K562 (cell line): Measurements from ENCODE around the gene PPM1L. TPM values are rescaled to one million over a fixed set of nuclear protein-coding genes. Genes with fewer than 3 reads are reported as not detected.

Experiments
- ATAC-seq: fragments of 200-7000 bp; cut with Tn5 transposase; 3 replicates; pipeline ENCODE4 v1.9.1; 2020; ENCODE audit warnings: moderate library complexity
- BruUV-seq: library from RNA; stranded (reverse); fragments of 400-500 nt; replicated peaks from 2 replicates; lab custom pipeline; 2021; lab: Mats Ljungman, UMichigan
- CTCF ChIA-PET: fragments of 300-600 bp; formaldehyde crosslinking; extraction: SDS; loops from one replicate; lab custom pipeline; 2021; ENCODE audit warnings: low intra/inter-chr PET ratio; lab: Yijun Ruan, JAX
- POLR2A ChIA-PET: fragments of 300-600, 350-650 bp; sonication (Branson Sonifier 250); formaldehyde crosslinking; extraction: SDS; loops from one replicate; lab custom pipeline; 2021; ENCODE audit warnings: antibody characterized with exemption, inconsistent platforms; lab: Yijun Ruan, JAX
- DNase-seq, 4 experiments: peaks; one replicate each; pipeline versions ENCODE4 v3.0.0 to v3.0.0-alpha.2; 2011 to 2018; ENCODE audit warnings: low spot score in 3 of 4, mixed read lengths in 3 of 4; ENCODE audit errors: extremely low read depth in 1 of 4
- FAIRE-seq: peaks from 2 replicates; lab custom pipeline; 2011; peaks lifted over from hg19 to GRCh38; lab: Jason Lieb, UNC
- H2AFZ ChIP-seq: 2 replicates; pipeline ENCODE4 v1.6.0; 2011; ENCODE audit warnings: low read depth, low read length, control low read depth, inconsistent platforms
- H3K27ac ChIP-seq: fragments of 200-600 bp; 3 replicates; pipeline ENCODE4 v1.8.0; 2011; ENCODE audit warnings: low read depth, mild to moderate bottlenecking, control low read depth, inconsistent platforms, low read length, moderate library complexity, mixed read lengths; ENCODE audit errors: extremely low read depth
- H3K27me3 ChIP-seq, 2 experiments: fragments of 300-600 bp in 1 of 2; 2 replicates in 1 of 2; 3 replicates in 1 of 2; pipeline versions ENCODE4 v1.6.0 to v1.8.0; 2011; ENCODE audit warnings: inconsistent platforms in 2 of 2, low read length in 2 of 2, mild to moderate bottlenecking in 1 of 2, mixed read lengths in 1 of 2, moderate library complexity in 1 of 2; ENCODE audit not compliant: control insufficient read depth in 2 of 2, insufficient read depth in 2 of 2
- H3K36me3 ChIP-seq: fragments of 300-600 bp; 3 replicates; pipeline ENCODE4 v1.8.0; 2011; ENCODE audit warnings: mild to moderate bottlenecking, low read length, inconsistent platforms; ENCODE audit not compliant: control insufficient read depth, insufficient read depth
- H3K4me1 ChIP-seq, 2 experiments: fragments of 200-600 bp in 1 of 2; replicated peaks in 1 of 2; 2 replicates in 1 of 2; 3 replicates in 1 of 2; pipeline versions ENCODE4 v1.5.1 to v1.8.0; 2011; ENCODE audit warnings: inconsistent platforms in 2 of 2, low read length in 2 of 2, mild to moderate bottlenecking in 1 of 2, mixed read lengths in 1 of 2, moderate library complexity in 1 of 2; ENCODE audit not compliant: control insufficient read depth in 2 of 2, insufficient read depth in 2 of 2
- H3K4me2 ChIP-seq: 2 replicates; pipeline ENCODE4 v1.6.1; 2011; ENCODE audit warnings: low read length, control low read depth, inconsistent platforms, mixed read lengths; ENCODE audit not compliant: insufficient read depth
- H3K4me3 ChIP-seq: fragments of 200-600 bp; sonication (generic), shearing (Covaris generic); 2 replicates; pipeline ENCODE4 v1.5.1; 2016; ENCODE audit warnings: control low read depth, inconsistent platforms
- H3K79me2 ChIP-seq: fragments of 200-600 bp; 3 replicates; pipeline ENCODE4 v1.8.0; 2011; ENCODE audit warnings: low read length, inconsistent platforms; ENCODE audit not compliant: control insufficient read depth, insufficient read depth
- H3K9ac ChIP-seq, 2 experiments: 2 replicates each; pipeline versions ENCODE4 v1.6.0 to v1.6.1; 2011; ENCODE audit warnings: low read depth in 2 of 2, low read length in 2 of 2, control low read depth in 1 of 2, inconsistent platforms in 1 of 2, mild to moderate bottlenecking in 1 of 2, mixed read lengths in 1 of 2; ENCODE audit not compliant: insufficient read depth in 1 of 2
- H3K9me1 ChIP-seq: one replicate; pipeline ENCODE4 v1.6.0; 2011; ENCODE audit warnings: inconsistent platforms, mild to moderate bottlenecking, low read length, moderate library complexity; ENCODE audit not compliant: control insufficient read depth, insufficient read depth
- H3K9me3 ChIP-seq: replicated peaks from 2 replicates; pipeline ENCODE4 v1.5.1; 2011; ENCODE audit warnings: low read depth, low read length, inconsistent platforms; ENCODE audit not compliant: control insufficient read depth, insufficient read depth
- H4K20me1 ChIP-seq: replicated peaks from 2 replicates; pipeline ENCODE4 v1.6.1; 2011; ENCODE audit warnings: low read length, inconsistent platforms, mixed read lengths; ENCODE audit not compliant: control insufficient read depth, insufficient read depth
- BCL6 ChIP-seq: fragments of 250-450 bp; sonication (Bioruptor Pico); IDR thresholded peaks from 2 replicates; pipeline ENCODE4 v1.4.0; 2020
- IRF1 ChIP-seq: sonication (generic); formaldehyde crosslinking; IDR thresholded peaks from 2 replicates; pipeline ENCODE4 v1.8.0; 2022; ENCODE audit warnings: missing genetic modification reagents, mild to moderate bottlenecking, borderline replicate concordance
- MEF2A ChIP-seq: IDR thresholded peaks from 2 replicates; pipeline ENCODE4 v1.6.1; 2011; ENCODE audit warnings: low read depth, mild to moderate bottlenecking, low read length, moderate library complexity; ENCODE audit not compliant: control insufficient read depth
- NFE2L1 ChIP-seq: fragments of 450-650 bp; IDR thresholded peaks from 2 replicates; pipeline ENCODE4 v1.6.1; 2016; ENCODE audit warnings: missing genetic modification characterization, low read depth, mild to moderate bottlenecking, missing compliant biosample characterization, moderate library complexity, borderline replicate concordance
- PHF8 ChIP-seq: fragments of 200-600 bp; sonication (generic); IDR thresholded peaks from 2 replicates; pipeline ENCODE4 v1.6.1; 2012; ENCODE audit warnings: mixed run types, mild to moderate bottlenecking, inconsistent platforms, low read length, moderate library complexity, borderline replicate concordance
- SPI1 ChIP-seq: IDR thresholded peaks from 2 replicates; pipeline ENCODE4 v1.6.1; 2011; ENCODE audit warnings: low read depth, low read length, control low read depth, borderline replicate concordance
- ZBTB33 ChIP-seq: sonication (generic); formaldehyde crosslinking; IDR thresholded peaks from 2 replicates; pipeline ENCODE4 v1.8.1; 2023; ENCODE audit warnings: mild to moderate bottlenecking, missing genetic modification reagents
- ZNF311 ChIP-seq: fragments of 250-450 bp; sonication (Bioruptor Pico); IDR thresholded peaks from 2 replicates; pipeline ENCODE4 v1.4.0; 2020; ENCODE audit warnings: mild to moderate bottlenecking, moderate library complexity
- ZNF354B ChIP-seq: fragments of 250-450 bp; sonication (Bioruptor Pico); IDR thresholded peaks from 2 replicates; pipeline ENCODE4 v1.4.0; 2020
- ZNF695 ChIP-seq: fragments of 450-650 bp; formaldehyde crosslinking; IDR thresholded peaks from 2 replicates; pipeline ENCODE4 v1.4.0; 2020; ENCODE audit warnings: mild to moderate bottlenecking, moderate library complexity
- WGBS: fragments of 100-300 bp; shearing (Covaris generic); methylation state at CpG from one replicate; pipeline ENCODE4 v1.1.6; 2016; ENCODE audit warnings: low coverage, mixed read lengths; ENCODE audit not compliant: insufficient coverage; ENCODE audit errors: missing lambda C conversion rate; 5-methylcytosine and 5-hydroxymethylcytosine counted together
- in situ Hi-C: fragments of 300-500 bp; cut with MboI; formaldehyde crosslinking; loops from 4 replicates; pipeline ENCODE4 v1.15.0; 2018; ENCODE audit warnings: inconsistent platforms, mixed read lengths
- intact Hi-C: fragments of 100-400 bp; cut with micrococcal nuclease; formaldehyde crosslinking; loops from 2 replicates; pipeline ENCODE4 v1.14.2; 2022
- polyA plus RNA-seq, 8 experiments: library from polyadenylated mRNA; depleted of rRNA in 4 of 8; stranded (reverse) in 5 of 8; unstranded in 3 of 8; fragments of >200 nt; fragmentation: Nextera tagmentation in 2 of 8; fragmentation: Illumina TruSeq in 1 of 8; extraction: Ambion mirVana in 2 of 8; extraction: Trizol in 1 of 8; gene quantifications; 2 replicates each; pipeline versions ENCODE4 v1.2.1 to v1.2.3, GENCODE V29; 2011 to 2014; ENCODE audit warnings: inconsistent platforms in 1 of 8, missing spikeins in 1 of 8
- total RNA-seq, 7 experiments: library from RNA; depleted of rRNA in 6 of 7; stranded (reverse); fragments of >200 nt in 6 of 7; fragmentation: Illumina TruSeq in 2 of 7; extraction: Trizol in 2 of 7; gene quantifications; 2 replicates each; pipeline versions ENCODE4 v1.2.1 to v1.2.3, GENCODE V29; 2011 to 2021; ENCODE audit warnings: low replicate concordance in 1 of 7
- TF ChIP-seq, protein P1 (sequence below), 2 experiments: IDR thresholded peaks; 2 replicates each; pipeline ENCODE4 v1.6.1; 2011; ENCODE audit warnings: borderline replicate concordance in 1 of 2, control low read depth in 1 of 2, low read depth in 1 of 2, low read length in 1 of 2, mild to moderate bottlenecking in 1 of 2, mixed read lengths in 1 of 2, moderate library complexity in 1 of 2; ENCODE audit not compliant: insufficient read depth in 1 of 2, insufficient read length in 1 of 2, poor library complexity in 1 of 2, severe bottlenecking in 1 of 2; ENCODE audit errors: extremely low read depth in 1 of 2

PPM1L gene
- total and polyA plus RNA-seq, 9 of the 15 experiments (the other 6 are each of a cell fraction or from before 2014, with no cell fraction given), result 0.01 to 0.41 (median 0.14) TPM

GRCh38 chr3:160780245-160780644 is 24.2 kb downstream of the PPM1L start:
- no TSS peak for BruUV-seq
- Histone ChIP-seq H3K9me1 (no peaks in the 10 kb centered on the region), H3K4me2 (no peak overlapping the region), H3K36me3 (no peaks in the 10 kb centered on the region), H3K79me2 (no peaks in the 10 kb centered on the region), H3K27me3 (no peaks in the 10 kb centered on the region), H2AFZ (no peak overlapping the region), H3K4me3 (no peak overlapping the region), H3K9me3 (no peaks in the 10 kb centered on the region), H3K4me1 (no peaks in the 10 kb centered on the region), H3K27ac (no peak overlapping the region), H4K20me1 (no peaks in the 10 kb centered on the region), H3K9ac (no peak overlapping the region)
- no peak for ATAC-seq
- FAIRE-seq, result no peak
- no peak for TF ChIP-seq IRF1 (CRISPR knock-in tag)
- no peak for TF ChIP-seq ZNF354B
- TF ChIP-seq SPI1, result peak; percentile 47; the same call in 1 of the 2 replicates
- ChIA-PET CTCF (no interaction called here), POLR2A (no interaction called here)
- no peak for DNase-seq
- in situ Hi-C loops (no loop called here), intact Hi-C loops (no loop called here)

GRCh38 chr3:160781402-160781801 is 25.4 kb downstream of the PPM1L start:
- H3K9ac ChIP-seq, result no peak overlapping the region
- ChIA-PET POLR2A (no interaction called here), CTCF (no interaction called here)
- H3K27me3 ChIP-seq, result no peaks in the 10 kb centered on the region
- no peak overlapping the region for H3K4me2 ChIP-seq
- in situ Hi-C loops, result no loop called here
- no peak overlapping the region for H3K27ac ChIP-seq
- no peak overlapping the region for H3K4me3 ChIP-seq
- H3K9me3 ChIP-seq, result no peaks in the 10 kb centered on the region
- no peaks in the 10 kb centered on the region for H3K36me3 ChIP-seq
- no peak for DNase-seq
- ATAC-seq, result no peak
- intact Hi-C loops, result no loop called here
- no peaks in the 10 kb centered on the region for H3K4me1 ChIP-seq
- no peaks in the 10 kb centered on the region for H4K20me1 ChIP-seq
- H3K79me2 ChIP-seq, result no peaks in the 10 kb centered on the region
- FAIRE-seq, result no peak
- WGBS, result 2% methylated on average over 4 of the region's 4 CpGs
- H2AFZ ChIP-seq, result no peak overlapping the region
- no TSS peak for BruUV-seq
- H3K9me1 ChIP-seq, result no peaks in the 10 kb centered on the region
- no peak for TF ChIP-seq ZBTB33
- TF ChIP-seq, protein P1, sequence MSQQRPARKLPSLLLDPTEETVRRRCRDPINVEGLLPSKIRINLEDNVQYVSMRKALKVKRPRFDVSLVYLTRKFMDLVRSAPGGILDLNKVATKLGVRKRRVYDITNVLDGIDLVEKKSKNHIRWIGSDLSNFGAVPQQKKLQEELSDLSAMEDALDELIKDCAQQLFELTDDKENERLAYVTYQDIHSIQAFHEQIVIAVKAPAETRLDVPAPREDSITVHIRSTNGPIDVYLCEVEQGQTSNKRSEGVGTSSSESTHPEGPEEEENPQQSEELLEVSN (IDR thresholded peaks at IDR 0.05; ENCODE audit: borderline replicate concordance in 1 of 2, extremely low read depth in 1 of 2, insufficient read depth in 1 of 2, insufficient read length in 1 of 2, low read depth in 1 of 2, low read length in 1 of 2, poor library complexity in 1 of 2, severe bottlenecking in 1 of 2), result no peak
- TF ChIP-seq MEF2A, result no peak
- no peak for TF ChIP-seq NFE2L1
- TF ChIP-seq ZNF311, result no peak
- TF ChIP-seq PHF8, result no peak
- TF ChIP-seq BCL6 (CRISPR knock-in tag), result no peak
- TF ChIP-seq ZNF695, result no peak
